ENCODE data around the gene SYNE4. TPM values are rescaled to one million over a fixed set of nuclear protein-coding genes. Genes with fewer than 3 reads are reported as not detected.

SYNE4 gene
- total and polyA plus RNA-seq, 9 of the 15 experiments (the other 6 are each of a cell fraction or from before 2014, with no cell fraction given), result 0.03 to 0.65 (median 0.29) TPM

GRCh38 chr19:35995048-35995993 is 13.3 kb downstream of the SYNE4 start, which contains the start of gene SDHAF1 (continued):
- TF ChIP-seq RUNX1 (IDR thresholded peaks at IDR 0.05; ENCODE audit: low read depth) (no peak), KAT2B (IDR thresholded peaks at IDR 0.05; ENCODE audit: low read depth, low read length) (no peak), ZNF311 (CRISPR knock-in tag; IDR thresholded peaks at IDR 0.05) (no peak), THRA (IDR thresholded peaks at IDR 0.05) (no peak), ZNF232 (CRISPR knock-in tag; IDR thresholded peaks at IDR 0.05) (no peak), BRCA1 (IDR thresholded peaks at IDR 0.05) (no peak), BRCA1 (CRISPR knock-in tag; IDR thresholded peaks at IDR 0.05) (no peak), ZNF398 (CRISPR knock-in tag; IDR thresholded peaks at IDR 0.05) (no peak), HOMEZ (CRISPR knock-in tag; IDR thresholded peaks at IDR 0.05) (no peak), FOSL1 (tag; conservative IDR thresholded peaks at IDR 0.05) (0 out of 2 replicates have a peak, but pooled peaks have one; percentile 21), TRIM24 (IDR thresholded peaks at IDR 0.05) (peak in 1 of 2 experiments; percentile 74; a peak in 2 of 4 replicates), PTTG1 (tag; IDR thresholded peaks at IDR 0.05; ENCODE audit: low read depth) (no peak), BMI1 (IDR thresholded peaks at IDR 0.05; ENCODE audit: low read length) (no peak), SUPT5H (IDR thresholded peaks at IDR 0.05) (peak; percentile 85), ZNF449 (CRISPR knock-in tag; IDR thresholded peaks at IDR 0.05) (no peak), NCOA6 (IDR thresholded peaks at IDR 0.05) (peak; percentile 96), CCNT2 (IDR thresholded peaks at IDR 0.05; ENCODE audit: borderline replicate concordance, extremely low read depth, insufficient read length, low read depth, low read length) (peak; percentile 11), TSC22D4 (tag; IDR thresholded peaks at IDR 0.05) (no peak), GABPA (tag; conservative IDR thresholded peaks at IDR 0.05; ENCODE audit: low read depth) (peak; percentile 95), EHMT2 (IDR thresholded peaks at IDR 0.05) (no peak)

Data from K562 (cell line).